ENCODE data around the gene BPIFB3. TPM values are rescaled to one million over a fixed set of nuclear protein-coding genes. Genes with fewer than 3 reads are reported as not detected.

The BPIFB3 gene
- total RNA-seq, 1 donor: not detected

DNA sequence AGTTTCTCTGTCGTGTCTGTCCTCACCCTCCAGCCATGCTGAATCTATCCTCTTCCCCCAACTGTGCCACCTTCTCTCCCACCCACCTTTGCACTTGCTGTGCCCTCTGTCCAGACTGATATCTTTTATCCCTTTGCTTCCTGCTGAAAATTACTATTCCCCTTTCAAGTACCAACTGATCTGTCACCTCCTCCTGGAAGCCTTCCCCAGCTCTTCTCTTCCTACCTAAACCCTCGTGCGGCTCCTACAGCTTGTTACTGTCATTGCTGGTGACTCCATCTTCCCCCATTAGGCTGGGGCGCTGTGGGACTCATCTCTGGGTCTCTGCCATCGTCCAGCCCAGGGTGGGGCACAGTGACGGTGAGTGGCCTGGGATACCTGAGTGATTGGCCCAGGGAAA is 21.1 kb upstream of the BPIFB3 start:
- DNase-seq (ENCODE audit: low read depth): no peak
- TF ChIP-seq CTCF (IDR thresholded peaks at IDR 0.05; ENCODE audit: insufficient read depth, low read depth, low read length): no peak
- no peak overlapping the region for H3K4me3 ChIP-seq (ENCODE audit: low read depth, low read length)

DNA sequence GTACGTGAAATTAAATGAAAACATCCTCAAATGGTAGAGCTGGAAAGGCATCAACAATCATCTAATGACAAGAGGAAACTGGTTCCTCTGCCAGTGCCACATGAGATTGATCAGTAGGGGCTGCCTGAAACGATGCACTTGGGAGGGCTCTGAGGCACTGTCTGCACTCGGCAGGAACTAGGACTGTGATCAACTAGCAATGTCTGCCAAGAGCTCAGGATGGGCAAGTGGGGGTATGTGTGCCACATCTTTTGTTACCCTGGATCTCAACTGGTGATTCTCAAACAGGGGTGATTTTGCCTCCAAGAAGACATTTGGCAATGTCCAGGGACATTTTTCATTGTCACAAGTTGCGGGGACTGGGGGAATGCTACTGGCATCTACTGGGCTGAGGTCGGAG is 20.3 kb upstream of the BPIFB3 start:
- DNase-seq (ENCODE audit: low read depth): no peak
- no peak overlapping the region for H3K4me3 ChIP-seq (ENCODE audit: low read depth, low read length)
- TF ChIP-seq CTCF (IDR thresholded peaks at IDR 0.05; ENCODE audit: insufficient read depth, low read depth, low read length): no peak

GRCh38 chr20:33034115-33034514 is 19.6 kb upstream of the BPIFB3 start:
- DNase-seq (ENCODE audit: low read depth): no peak
- no peak for TF ChIP-seq CTCF (IDR thresholded peaks at IDR 0.05; ENCODE audit: insufficient read depth, low read depth, low read length)
- H3K4me3 ChIP-seq (ENCODE audit: low read depth, low read length): no peak overlapping the region

GRCh38 chr20:33034901-33035492 is 18.7 kb upstream of the BPIFB3 start:
- H3K4me3 ChIP-seq (ENCODE audit: low read depth, low read length): no peak overlapping the region
- no peak for DNase-seq (ENCODE audit: low read depth)
- no peak for TF ChIP-seq CTCF (IDR thresholded peaks at IDR 0.05; ENCODE audit: insufficient read depth, low read depth, low read length)

DNA sequence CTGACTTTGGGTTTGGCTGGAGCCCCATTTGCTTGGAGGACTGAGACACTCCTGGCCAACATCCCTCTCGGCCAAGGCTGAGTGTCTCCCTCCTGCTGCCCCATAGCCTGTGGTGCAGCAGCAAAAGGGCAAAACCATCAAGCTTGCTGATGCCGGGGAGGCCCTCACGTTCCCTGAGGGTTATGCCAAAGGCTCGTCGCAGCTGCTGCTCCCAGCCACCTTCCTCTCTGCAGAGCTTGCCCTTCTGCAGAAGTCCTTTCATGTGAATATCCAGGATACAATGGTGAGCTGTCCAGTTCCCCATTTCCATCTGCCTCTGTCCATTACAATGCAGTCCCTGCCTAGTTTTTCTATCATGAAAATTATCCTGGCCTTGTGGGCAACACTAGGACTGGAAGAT is 16.2 kb upstream of the BPIFB3 start:
- H3K4me3 ChIP-seq (ENCODE audit: low read depth, low read length): no peak overlapping the region
- TF ChIP-seq CTCF (IDR thresholded peaks at IDR 0.05; ENCODE audit: insufficient read depth, low read depth, low read length): no peak
- DNase-seq (ENCODE audit: low read depth): no peak

DNA sequence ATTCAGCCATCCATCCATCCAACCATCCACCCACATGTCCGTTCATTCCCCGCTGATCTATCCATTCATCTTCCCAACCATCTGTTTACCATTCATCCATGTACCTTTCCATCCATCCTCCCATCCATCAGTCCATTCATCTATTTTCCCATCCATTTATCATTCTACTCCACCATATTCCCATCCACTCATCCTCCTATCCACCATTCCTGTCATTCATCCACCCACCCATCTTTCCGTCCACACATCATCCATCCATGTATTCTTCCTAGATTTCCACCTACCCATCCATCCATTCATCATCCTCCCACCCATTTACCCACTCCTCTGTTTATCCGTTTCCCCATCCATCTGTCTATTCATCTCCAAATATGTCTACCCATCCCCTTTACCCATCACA is 15.5 kb upstream of the BPIFB3 start:
- no peak for TF ChIP-seq CTCF (IDR thresholded peaks at IDR 0.05; ENCODE audit: insufficient read depth, low read depth, low read length)
- H3K4me3 ChIP-seq (ENCODE audit: low read depth, low read length): no peak overlapping the region
- DNase-seq (ENCODE audit: low read depth): no peak

- TF ChIP-seq CTCF (IDR thresholded peaks at IDR 0.05; ENCODE audit: insufficient read depth, low read depth, low read length): no peak
- H3K4me3 ChIP-seq (ENCODE audit: low read depth, low read length): no peak overlapping the region
- no peak for DNase-seq (ENCODE audit: low read depth)
Observed at GRCh38 chr20:33042430-33042829, 11.3 kb upstream of the BPIFB3 start.

All from fibroblast of villous mesenchyme (primary cell).